HUDEP-2 (cell line): ENCODE measurements around the gene MCF2L.
A peak's percentile ranks its signal among the peaks of the same experiment; 100 is the strongest.
"Not testable (repeated sequence)": the region's sequence is repeated elsewhere in the genome, so short reads cannot be mapped to it uniquely, and the experiment has no call there.

Experiments used
- DNase-seq, 76 experiments: peaks; one replicate each; lab custom pipeline; 2025; ENCODE audit not compliant: unreplicated experiment in 76 of 76; lab: John Stamatoyannopoulos, UW

Gene MCF2L

GRCh38 chr13:113076681-113077401 lies 107.8 kb downstream of the MCF2L start:
- DNase-seq = no peak

GRCh38 chr13:113077566-113077952 lies 108.5 kb downstream of the MCF2L start:
- no peak for DNase-seq

- DNase-seq = no peak
Observed at GRCh38 chr13:113077953-113078901, 109.2 kb downstream of the MCF2L start.

GRCh38 chr13:113078902-113079780 lies 110.1 kb downstream of the MCF2L start:
- DNase-seq = no peak

- DNase-seq = not testable (repeated sequence)
Observed at GRCh38 chr13:113079781-113080080, 110.7 kb downstream of the MCF2L start.

- DNase-seq = no peak
Observed at GRCh38 chr13:113080361-113080831, 111.4 kb downstream of the MCF2L start.

GRCh38 chr13:113080901-113081521 lies 112.0 kb downstream of the MCF2L start:
- DNase-seq = no peak

- DNase-seq = no peak
Observed at GRCh38 chr13:113082198-113083021, 113.4 kb downstream of the MCF2L start.

GRCh38 chr13:113083022-113083373 lies 114.0 kb downstream of the MCF2L start:
- no peak for DNase-seq

GRCh38 chr13:113083402-113084061 lies 114.5 kb downstream of the MCF2L start:
- peak in 32 of 76 experiments; percentile 3 to 82 (median 38) for DNase-seq

- no peak for DNase-seq
Observed at GRCh38 chr13:113084094-113084942, 115.3 kb downstream of the MCF2L start.

GRCh38 chr13:113084943-113085540 lies 116.0 kb downstream of the MCF2L start:
- DNase-seq = no peak

- DNase-seq = no peak
Observed at GRCh38 chr13:113086031-113086750, 117.2 kb downstream of the MCF2L start.

GRCh38 chr13:113086991-113087922 lies 118.2 kb downstream of the MCF2L start:
- no peak for DNase-seq

- DNase-seq = no peak
Observed at GRCh38 chr13:113087923-113088690, 119.1 kb downstream of the MCF2L start.
